ENCODE results near the gene RTKN.

RTKN gene

GRCh38 chr2:74415762-74416395 lies 25.9 kb downstream of the RTKN start:
- no peak for DNase-seq (ENCODE audit: low spot score)

GRCh38 chr2:74414881-74415761 lies 26.6 kb downstream of the RTKN start:
- DNase-seq (ENCODE audit: low spot score), result no peak

- no peak for DNase-seq (ENCODE audit: low spot score)
Measured at GRCh38 chr2:74414441-74414840, 27.3 kb downstream of the RTKN start.

DNA sequence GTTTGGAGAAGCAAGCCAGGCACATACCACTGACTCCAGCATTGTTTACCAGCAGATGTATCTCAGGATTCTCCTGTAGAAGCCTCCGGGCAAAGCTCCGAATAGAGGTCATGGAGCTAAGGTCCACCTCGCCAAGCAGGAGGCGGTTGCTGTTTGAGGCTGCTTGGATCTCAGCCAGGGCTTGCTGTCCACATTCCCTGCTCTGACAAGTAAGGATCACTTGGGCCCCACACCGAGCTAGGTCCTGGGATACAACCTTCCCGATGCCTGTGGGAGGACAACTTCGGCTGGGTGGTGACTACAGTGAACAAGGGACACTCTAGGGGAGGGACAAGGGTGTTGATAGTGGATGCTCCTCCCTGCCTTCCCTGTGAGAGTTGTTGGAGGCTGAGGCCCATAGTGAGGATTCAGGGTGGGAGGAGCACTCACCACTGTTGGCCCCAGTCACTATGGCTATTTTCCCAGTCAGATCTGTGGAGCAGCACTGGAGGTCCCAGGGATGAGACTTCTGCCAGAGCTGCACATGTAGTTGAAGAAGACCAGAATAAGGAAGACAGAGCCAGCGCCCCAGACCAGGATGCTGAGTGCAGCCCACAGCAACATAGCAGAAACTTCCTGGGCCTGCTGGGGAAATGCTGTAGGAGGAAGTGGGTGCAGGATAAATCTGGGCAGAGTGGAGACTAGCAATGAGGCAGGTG lies 28.6 kb downstream of the RTKN start:
- no peak for DNase-seq (ENCODE audit: low spot score)

DNA sequence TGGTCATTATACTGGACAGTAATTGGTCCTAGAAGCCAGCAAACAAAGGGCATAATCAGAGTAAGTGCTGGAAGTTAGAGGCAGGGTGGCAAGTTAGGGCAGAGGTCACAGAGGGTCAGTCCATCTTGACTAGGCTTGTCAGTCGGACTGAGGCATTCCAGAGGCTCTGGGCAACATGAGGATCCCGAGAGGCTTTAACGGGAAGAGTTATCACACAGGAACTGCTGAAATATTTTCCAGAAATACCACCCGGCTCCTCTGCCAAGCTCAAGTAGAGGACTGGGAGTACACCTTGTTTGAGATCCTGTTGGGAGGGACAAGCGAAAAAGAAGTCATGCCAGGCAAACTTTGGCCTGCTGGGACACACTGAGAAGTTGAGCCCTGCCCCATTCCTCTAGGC lies 34.1 kb downstream of the RTKN start:
- no peak for DNase-seq (ENCODE audit: low spot score)

- no peak for DNase-seq (ENCODE audit: low spot score)
Measured at GRCh38 chr2:74406035-74406434, 35.7 kb downstream of the RTKN start.

GRCh38 chr2:74401891-74402290 lies 39.8 kb downstream of the RTKN start:
- DNase-seq (ENCODE audit: low spot score), result no peak

GRCh38 chr2:74399785-74400184 lies 42.0 kb downstream of the RTKN start:
- DNase-seq (ENCODE audit: low spot score), result peak; percentile 46

- no peak for DNase-seq (ENCODE audit: low spot score)
Measured at GRCh38 chr2:74396149-74396548, 45.6 kb downstream of the RTKN start.

DNA sequence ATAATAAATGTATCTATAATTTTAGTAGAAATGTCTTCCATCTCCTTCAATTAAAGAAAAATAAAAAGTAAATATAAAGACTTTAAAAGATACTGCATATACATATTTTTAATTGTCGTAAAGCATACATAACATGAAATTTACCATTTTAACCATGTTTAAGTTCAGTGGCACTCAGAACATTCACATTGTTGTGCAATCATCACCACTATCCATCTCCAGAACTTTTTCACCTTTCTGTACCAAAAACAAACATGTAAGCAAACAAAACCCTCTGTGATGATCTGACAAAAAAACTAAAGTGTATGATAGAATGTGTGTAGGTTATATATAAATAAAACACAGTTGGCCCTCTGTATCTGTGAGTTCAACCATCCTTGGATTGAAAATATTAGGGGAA lies 48.2 kb downstream of the RTKN start:
- DNase-seq (ENCODE audit: low spot score), result no peak

- no peak for DNase-seq (ENCODE audit: low spot score)
Measured at GRCh38 chr2:74392449-74392743, 49.3 kb downstream of the RTKN start.

DNA sequence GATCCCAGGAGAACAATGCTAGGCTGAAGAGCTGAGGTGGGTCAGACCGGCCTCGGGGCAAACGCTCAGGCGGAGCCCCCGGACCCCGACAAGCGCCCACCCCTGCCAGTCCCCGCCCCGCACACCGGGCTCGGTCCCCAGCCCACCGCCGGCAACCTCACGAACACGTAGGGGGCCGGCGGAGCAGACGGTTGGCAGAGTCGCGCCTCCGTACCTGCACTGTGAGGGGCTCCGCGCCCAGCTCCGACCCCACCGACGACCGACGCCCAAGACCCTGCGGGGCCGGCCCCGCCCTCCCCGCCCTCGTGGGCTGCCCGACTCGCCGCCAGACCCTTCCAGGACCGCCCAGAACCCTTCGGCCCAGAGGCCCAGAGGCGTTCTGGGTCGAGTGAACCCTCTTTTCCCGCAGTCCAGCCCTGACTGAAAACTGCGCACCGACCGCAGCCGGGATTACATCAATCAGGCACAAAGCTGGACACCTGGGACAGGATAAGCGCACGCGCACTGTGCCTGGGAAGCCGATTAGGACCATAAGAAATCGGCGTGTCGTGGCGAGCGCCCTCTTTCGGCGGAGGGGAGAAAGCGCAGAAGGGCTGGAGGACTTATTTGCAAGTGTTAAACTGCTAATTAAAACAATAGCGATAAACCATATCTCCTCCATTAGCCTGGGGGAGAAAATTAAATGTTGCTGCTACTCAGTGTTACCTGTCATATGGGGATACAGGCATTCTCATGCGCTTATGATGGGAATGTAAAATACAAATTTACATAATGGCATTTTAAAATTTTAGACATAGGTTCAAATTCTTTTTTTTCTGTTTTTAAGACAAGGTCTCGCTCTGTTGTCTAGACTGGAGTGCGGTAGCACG lies 49.9 kb downstream of the RTKN start:
- peak; percentile 93 for DNase-seq (ENCODE audit: low spot score)

GRCh38 chr2:74391209-74391579 lies 50.5 kb downstream of the RTKN start:
- peak; percentile 49 for DNase-seq (ENCODE audit: low spot score)

DNA sequence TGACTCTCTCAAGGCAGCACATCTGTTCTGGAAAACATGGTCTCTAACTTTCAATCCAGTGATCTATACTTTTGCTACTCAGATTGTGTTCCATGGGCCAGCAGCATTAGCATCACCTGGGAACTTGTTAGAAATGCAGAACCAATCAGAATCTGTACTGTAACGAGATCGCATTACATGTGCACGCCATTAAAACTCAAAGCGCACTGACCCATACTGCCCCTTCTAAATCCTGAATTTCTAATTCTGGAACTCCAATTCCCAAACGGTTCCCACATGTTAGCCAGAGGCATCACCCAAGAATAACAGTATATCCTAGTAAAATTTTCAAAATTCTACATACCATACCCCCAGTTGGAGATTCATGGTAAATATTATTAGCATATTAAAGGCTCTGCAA lies 51.1 kb downstream of the RTKN start:
- DNase-seq (ENCODE audit: low spot score), result no peak

DNA sequence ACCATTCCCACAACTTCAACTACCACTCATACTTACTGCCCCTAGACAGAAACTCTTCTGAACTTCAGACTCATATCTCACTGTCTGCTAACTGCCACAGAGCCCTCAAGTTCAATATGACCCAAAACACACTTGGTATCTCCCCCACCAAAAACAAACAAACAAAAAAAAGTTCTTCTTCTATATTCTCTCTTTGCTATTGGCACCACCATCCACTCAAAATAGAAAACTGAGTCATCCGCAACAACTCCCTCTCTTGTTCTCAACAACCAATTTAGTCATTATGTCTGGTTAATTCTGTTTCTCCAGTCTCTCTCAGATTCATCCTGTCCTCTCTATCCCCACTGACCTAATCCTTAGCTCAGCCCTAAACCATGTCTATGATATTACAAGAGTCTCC lies 54.4 kb downstream of the RTKN start:
- DNase-seq (ENCODE audit: low spot score), result no peak

- DNase-seq (ENCODE audit: low spot score), result no peak
Measured at GRCh38 chr2:74385396-74385795, 56.3 kb downstream of the RTKN start.

- DNase-seq (ENCODE audit: low spot score), result no peak
Measured at GRCh38 chr2:74384051-74384450, 57.7 kb downstream of the RTKN start.

DNA sequence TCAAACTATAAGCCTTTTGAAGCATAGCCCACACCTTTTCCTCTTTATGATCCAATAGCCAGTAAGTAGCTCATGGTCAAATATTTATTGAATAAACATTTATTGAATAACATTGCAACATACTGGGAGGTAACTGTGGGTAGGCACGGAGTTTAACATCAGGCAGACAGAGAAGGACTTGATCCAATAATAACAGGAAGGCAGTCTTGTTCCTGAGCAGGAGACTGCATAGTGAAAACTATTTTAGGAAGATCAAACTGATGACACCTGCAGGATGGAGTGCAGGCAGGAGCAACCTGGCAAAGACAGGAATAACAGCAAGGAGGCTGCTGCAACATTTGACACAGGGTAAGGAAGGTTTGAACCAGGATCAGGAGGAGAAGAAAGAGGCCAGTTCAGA lies 58.5 kb downstream of the RTKN start:
- DNase-seq (ENCODE audit: low spot score), result no peak

GRCh38 chr2:74381751-74382150 lies 60.0 kb downstream of the RTKN start:
- DNase-seq (ENCODE audit: low spot score), result no peak

GRCh38 chr2:74379851-74380789 lies 61.6 kb downstream of the RTKN start, which contains the start of gene DCTN1:
DCTN1 (minus strand) TSS chr2:74380311; CDS start chr2:74380037, 274 bp downstream.
- DNase-seq (ENCODE audit: low spot score), result peak; percentile 61

- DNase-seq (ENCODE audit: low spot score), result no peak
Measured at GRCh38 chr2:74378007-74378406, 63.7 kb downstream of the RTKN start.

Data from RKO (cell line).